Right ventricle myocardium superior (tissue), 1 donor: ENCODE results near the gene EMILIN3. TPM values are rescaled to one million over a fixed set of nuclear protein-coding genes. Genes with fewer than 3 reads are reported as not detected.
A peak's percentile ranks its signal among the peaks of the same experiment; 100 is the strongest.

Source experiments
- ATAC-seq: fragments of 200-7000 bp; cut with Tn5 transposase; one replicate; pipeline ENCODE4 v1.9.1; 2020; ENCODE audit warnings: mild to moderate bottlenecking; ENCODE audit not compliant: poor library complexity
- DNase-seq: peaks from one replicate; pipeline ENCODE4 v3.0.0-alpha.2; 2020
- intact Hi-C: fragments of 100-400 bp; cut with DNase I; formaldehyde crosslinking; loops from one replicate; pipeline ENCODE4 v1.11.2; 2022
- total RNA-seq: library from RNA; stranded (reverse); fragmentation: NEBNext Ultra II Directional; extraction: Animal tissue kit (Norgen Biotek cat#: 25700); gene quantifications from one replicate; pipeline ENCODE4 v1.2.1, GENCODE V29; 2021
- donor health status: DM: no; HTN: yes; CAD: no; lungs with severe emphysema.

Gene EMILIN3
- total RNA-seq, 1 donor from 2014 or later = 5.6 TPM

GRCh38 chr20:41394081-41394480 is 27.5 kb upstream of the EMILIN3 start:
- ATAC-seq = no peak
- intact Hi-C loops = no loop called here

GRCh38 chr20:41393705-41394066 is 27.1 kb upstream of the EMILIN3 start:
- intact Hi-C loops = no loop called here
- DNase-seq (no peak), ATAC-seq (peak; percentile 9)

More at GRCh38 chr20:41394081-41394480, 27.5 kb upstream of the EMILIN3 start:
- no peak for DNase-seq

- intact Hi-C loops = no loop called here
- ATAC-seq = peak; percentile 87
Measured at GRCh38 chr20:41392871-41393704, 26.5 kb upstream of the EMILIN3 start.

GRCh38 chr20:41392295-41392694 is 25.7 kb upstream of the EMILIN3 start:
- intact Hi-C loops = no loop called here
- no peak for DNase-seq
- no peak for ATAC-seq

More at GRCh38 chr20:41392871-41393704, 26.5 kb upstream of the EMILIN3 start:
- DNase-seq = peak; percentile 87

- intact Hi-C loops = no loop called here
- ATAC-seq (no peak), DNase-seq (no peak)
Measured at GRCh38 chr20:41391587-41392001, 25.0 kb upstream of the EMILIN3 start.

- DNase-seq (no peak), ATAC-seq (no peak)
- intact Hi-C loops = no loop called here
Measured at GRCh38 chr20:41390889-41391288, 24.3 kb upstream of the EMILIN3 start.

GRCh38 chr20:41387444-41387851 is 20.8 kb upstream of the EMILIN3 start:
- peak; percentile 18 for ATAC-seq
- no peak for DNase-seq
- intact Hi-C loops = no loop called here

- ATAC-seq (peak; percentile 89), DNase-seq (peak; percentile 79)
- intact Hi-C loops = no loop called here
Measured at GRCh38 chr20:41386502-41387427, 20.1 kb upstream of the EMILIN3 start.

- ATAC-seq (peak; percentile 17), DNase-seq (no peak)
- intact Hi-C loops = no loop called here
Measured at GRCh38 chr20:41382791-41383305, 16.2 kb upstream of the EMILIN3 start.

- ATAC-seq (no peak), DNase-seq (no peak)
- intact Hi-C loops = no loop called here
Measured at GRCh38 chr20:41380551-41381193, 14.1 kb upstream of the EMILIN3 start.

GRCh38 chr20:41379551-41379950 is 12.9 kb upstream of the EMILIN3 start:
- no peak for DNase-seq
- no peak for ATAC-seq
- intact Hi-C loops = no loop called here

GRCh38 chr20:41377275-41377674 is 10.7 kb upstream of the EMILIN3 start:
- ATAC-seq (no peak), DNase-seq (no peak)
- intact Hi-C loops = no loop called here

GRCh38 chr20:41376349-41376748 is 9.7 kb upstream of the EMILIN3 start:
- intact Hi-C loops = no loop called here
- no peak for DNase-seq
- no peak for ATAC-seq

- DNase-seq (no peak), ATAC-seq (no peak)
- intact Hi-C loops = no loop called here
Measured at GRCh38 chr20:41375846-41376245, 9.2 kb upstream of the EMILIN3 start.

GRCh38 chr20:41373931-41374920 is 7.6 kb upstream of the EMILIN3 start:
- DNase-seq = no peak
- intact Hi-C loops = no loop called here
- no peak for ATAC-seq

- intact Hi-C loops = no loop called here
- ATAC-seq (no peak), DNase-seq (no peak)
Measured at GRCh38 chr20:41373251-41373783, 6.7 kb upstream of the EMILIN3 start.

- intact Hi-C loops = no loop called here
- no peak for ATAC-seq
- DNase-seq = no peak
Measured at GRCh38 chr20:41371371-41371770, 4.8 kb upstream of the EMILIN3 start.

- DNase-seq (no peak), ATAC-seq (no peak)
- intact Hi-C loops = no loop called here
Measured at GRCh38 chr20:41370176-41370575, 3.6 kb upstream of the EMILIN3 start.
